Activated CD8-positive, alpha-beta memory T cell treated with anti-CD3 and anti-CD28 coated beads for 48 hours (primary cell): Measurements from ENCODE around the gene TGFB1.
"Not testable (repeated sequence)": the region's sequence is repeated elsewhere in the genome, so short reads cannot be mapped to it uniquely, and the experiment has no call there.

Experiments used
- DNase-seq, 3 experiments: peaks; one replicate each; pipeline ENCODE4 v3.0.0-alpha.2; 2020; ENCODE audit warnings: low read depth in 2 of 3, low spot score in 2 of 3

The TGFB1 gene

GRCh38 chr19:41304706-41305483 lies 48.8 kb downstream of the TGFB1 start:
- no peak for DNase-seq

DNA sequence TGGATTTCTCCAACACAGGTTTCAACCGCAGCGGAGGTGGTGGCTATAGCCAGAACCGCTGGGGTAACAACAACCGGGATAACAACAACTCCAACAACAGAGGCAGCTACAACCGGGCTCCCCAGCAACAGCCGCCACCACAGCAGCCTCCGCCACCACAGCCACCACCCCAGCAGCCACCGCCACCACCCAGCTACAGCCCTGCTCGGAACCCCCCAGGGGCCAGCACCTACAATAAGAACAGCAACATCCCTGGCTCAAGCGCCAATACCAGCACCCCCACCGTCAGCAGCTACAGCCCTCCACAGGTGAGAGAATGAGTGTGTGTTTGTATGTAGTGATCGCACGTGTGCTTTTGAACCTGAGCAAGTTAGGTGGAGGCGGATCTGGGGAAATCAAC lies 49.8 kb downstream of the TGFB1 start:
- DNase-seq: no peak

DNA sequence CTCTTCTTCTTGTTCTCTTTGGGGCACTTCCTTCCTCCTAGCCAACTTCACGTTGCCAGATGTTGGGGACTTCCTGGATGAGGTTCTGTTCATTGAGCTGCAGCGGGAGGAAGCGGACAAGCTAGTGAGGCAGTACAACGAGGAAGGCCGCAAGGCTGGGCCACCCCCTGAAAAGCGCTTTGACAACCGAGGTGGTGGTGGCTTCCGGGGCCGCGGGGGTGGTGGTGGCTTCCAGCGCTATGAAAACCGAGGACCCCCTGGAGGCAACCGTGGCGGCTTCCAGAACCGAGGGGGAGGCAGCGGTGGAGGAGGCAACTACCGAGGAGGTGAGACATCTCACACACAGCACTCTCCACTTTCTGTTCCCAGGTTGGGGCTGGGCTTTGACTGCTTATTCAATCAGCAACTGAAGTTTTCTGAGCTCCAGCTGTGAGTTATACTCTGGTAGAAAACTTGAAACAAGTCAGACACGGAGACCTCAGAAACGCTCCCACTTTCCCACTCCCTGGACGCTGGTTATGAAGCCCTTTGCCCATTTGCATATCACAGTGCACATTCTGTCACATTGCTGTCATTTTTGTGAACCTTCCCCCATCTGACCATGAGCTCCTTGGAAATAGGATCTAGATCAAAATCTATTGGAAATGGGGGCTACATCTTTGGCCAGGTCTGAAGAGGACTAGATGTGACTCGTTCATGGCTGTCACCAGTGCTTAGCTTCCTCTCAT lies 50.9 kb downstream of the TGFB1 start:
- peak in 2 of 3 experiments; percentile 58 to 74 for DNase-seq

DNA sequence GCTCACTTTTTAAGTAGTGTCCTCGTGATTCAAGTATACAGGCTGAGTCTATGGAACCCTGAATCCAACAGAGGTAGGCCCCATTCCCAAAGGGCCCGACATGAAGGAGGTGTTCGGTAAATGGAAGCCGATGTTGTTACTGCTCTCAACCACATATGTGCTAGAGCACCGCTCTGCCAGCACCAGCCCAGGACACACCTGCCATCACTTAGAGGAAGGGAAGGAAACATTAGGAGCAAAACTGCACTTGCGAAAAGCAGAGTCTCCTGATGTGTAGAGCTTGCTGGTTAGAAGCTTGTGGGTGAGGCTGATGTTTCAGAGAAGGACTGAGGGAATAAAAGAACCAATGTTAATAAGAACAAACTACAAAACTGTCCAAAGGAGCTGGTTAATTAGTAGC lies 53.2 kb downstream of the TGFB1 start:
- DNase-seq: no peak

- no peak for DNase-seq
Measured at GRCh38 chr19:41299755-41300089, 54.0 kb downstream of the TGFB1 start.

DNA sequence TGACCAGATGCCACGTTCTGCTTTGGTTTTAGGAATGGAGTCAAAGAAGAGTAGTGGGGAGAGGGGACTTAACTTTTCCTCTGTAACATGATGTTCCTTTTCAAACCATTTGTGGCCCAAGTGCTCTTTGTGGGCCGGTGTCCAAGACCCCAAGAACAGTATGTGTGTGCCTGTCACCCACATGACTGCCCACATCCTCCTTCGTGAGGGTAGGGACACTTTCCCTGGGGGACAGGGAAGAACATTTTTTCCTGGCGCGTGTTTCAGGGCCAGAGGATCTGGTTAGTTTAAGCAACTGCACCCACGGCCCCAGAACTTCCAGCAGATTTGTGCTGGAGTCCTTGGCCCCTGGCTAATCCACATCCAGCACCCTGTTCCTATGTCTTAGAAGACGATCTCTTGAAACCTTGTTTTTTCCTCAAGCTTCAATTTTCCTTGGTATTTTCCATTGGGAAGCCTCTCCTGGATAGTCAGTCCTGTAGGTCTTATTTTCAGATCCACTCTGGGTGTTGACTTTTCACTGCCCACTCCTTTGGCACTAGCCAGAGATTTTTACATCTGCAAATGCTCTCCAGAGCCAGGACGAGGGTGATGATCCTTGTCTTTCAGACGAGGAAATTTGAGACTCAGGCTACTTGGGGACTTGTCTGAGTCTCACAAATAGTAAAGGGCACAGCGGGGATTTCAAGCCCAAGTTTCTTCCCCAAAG lies 54.5 kb downstream of the TGFB1 start:
- DNase-seq: no peak

DNA sequence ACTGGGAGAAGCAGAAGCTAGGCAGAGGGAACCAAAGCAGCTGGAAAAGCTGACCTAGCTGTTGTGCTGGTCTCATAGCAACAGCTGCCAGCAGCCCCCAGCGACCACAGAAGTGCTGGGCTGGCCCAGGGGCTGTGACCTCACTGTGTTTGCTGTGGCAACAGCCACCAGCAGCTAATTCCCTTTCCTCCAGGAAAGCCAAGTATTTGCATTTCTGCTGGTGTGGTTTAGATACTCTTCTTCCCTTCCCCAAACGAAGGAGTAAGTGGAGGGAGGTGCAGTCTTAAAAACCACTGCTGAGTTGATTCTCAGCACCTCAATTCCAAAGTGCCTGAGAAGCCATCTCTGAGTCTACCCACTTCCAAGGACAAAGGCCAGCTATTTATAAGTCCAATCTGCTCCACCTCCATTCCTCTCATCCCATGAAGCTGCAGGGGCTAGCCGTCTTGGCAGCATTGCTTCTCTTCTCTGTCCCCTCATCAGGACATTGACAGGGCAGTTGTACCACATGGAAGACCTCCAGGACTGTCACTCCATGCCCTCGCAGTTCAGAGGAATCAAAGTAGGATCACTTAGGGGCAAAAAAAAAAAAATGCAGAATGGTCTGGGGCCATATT lies 55.3 kb downstream of the TGFB1 start:
- DNase-seq: no peak

GRCh38 chr19:41297628-41298347 lies 55.9 kb downstream of the TGFB1 start:
- no peak for DNase-seq

GRCh38 chr19:41296433-41296871 lies 57.3 kb downstream of the TGFB1 start:
- no peak for DNase-seq

- DNase-seq: no peak
Measured at GRCh38 chr19:41295499-41295898, 58.2 kb downstream of the TGFB1 start.

DNA sequence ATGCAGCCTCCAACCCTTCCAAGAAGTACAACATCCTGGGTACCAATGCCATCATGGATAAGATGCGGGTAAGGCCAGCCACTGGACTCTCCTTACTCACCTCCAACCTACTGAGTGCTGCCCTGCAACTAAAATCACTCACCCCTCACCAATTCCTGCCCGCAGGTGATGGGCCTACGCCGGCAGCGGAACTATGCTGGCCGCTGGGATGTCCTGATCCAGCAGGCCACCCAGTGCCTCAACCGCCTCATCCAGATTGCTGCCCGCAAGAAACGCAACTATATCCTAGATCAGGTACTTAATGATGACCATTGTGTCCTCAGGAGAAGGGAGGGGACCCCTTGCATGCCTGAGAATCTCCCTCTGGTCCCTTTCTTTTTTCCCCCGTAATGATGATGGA lies 59.3 kb downstream of the TGFB1 start:
- no peak for DNase-seq

DNA sequence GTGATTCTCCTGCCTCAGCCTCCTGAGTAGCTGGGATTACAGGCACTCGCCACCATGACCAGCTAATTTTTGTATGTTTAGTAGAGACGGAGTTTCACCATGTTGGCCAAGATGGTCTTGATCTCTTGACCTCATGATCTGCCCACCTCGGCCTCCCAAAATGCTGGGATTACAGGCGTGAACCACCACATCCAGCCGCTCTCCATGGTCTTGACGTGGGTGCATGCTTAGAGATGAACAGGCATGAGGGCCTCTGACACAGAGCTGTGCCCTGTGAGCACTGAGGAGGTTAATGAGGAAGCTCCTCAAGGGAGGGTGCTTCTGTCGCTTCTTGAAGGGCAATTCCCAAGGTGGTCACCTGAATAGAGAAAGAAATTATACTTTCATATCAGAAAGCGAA lies 63.9 kb downstream of the TGFB1 start:
- DNase-seq: not testable (repeated sequence)

GRCh38 chr19:41288673-41289530 lies 64.8 kb downstream of the TGFB1 start:
- no peak for DNase-seq
